ENCODE measurements around the gene TRIM8. TPM values are rescaled to one million over a fixed set of nuclear protein-coding genes. Genes with fewer than 3 reads are reported as not detected.

Gene TRIM8
- total RNA-seq, 1 donor from 2014 or later = 57.5 TPM

- intact Hi-C loops (cut with micrococcal nuclease) = no loop called here
These were observed 12.5 kb upstream of the TRIM8 start for GRCh38 chr10:102631525-102632393.

- intact Hi-C loops (cut with micrococcal nuclease) = no loop called here
These were observed 11.7 kb upstream of the TRIM8 start for GRCh38 chr10:102632394-102633111.

- intact Hi-C loops (cut with micrococcal nuclease) = no loop called here
These were observed 11.0 kb upstream of the TRIM8 start for GRCh38 chr10:102633287-102633686.

- intact Hi-C loops (cut with micrococcal nuclease) = no loop called here
These were observed 10.4 kb upstream of the TRIM8 start for GRCh38 chr10:102633848-102634247.

- intact Hi-C loops (cut with micrococcal nuclease) = no loop called here
These were observed 9.6 kb upstream of the TRIM8 start for GRCh38 chr10:102634686-102635085.

- intact Hi-C loops (cut with micrococcal nuclease) = no loop called here
These were observed 8.9 kb upstream of the TRIM8 start for GRCh38 chr10:102635377-102635776.

- intact Hi-C loops (cut with micrococcal nuclease) = no loop called here
These were observed 4.7 kb upstream of the TRIM8 start for GRCh38 chr10:102639537-102639936.

GRCh38 chr10:102641402-102641801, 2.9 kb upstream of the TRIM8 start:
- intact Hi-C loops (cut with micrococcal nuclease) = loop anchor here (10.0 kb wide), 3 partner anchors 207 to 1287 kb away; partner anchors contain the start of genes BORCS7, BTRC and CUEDC2

GRCh38 chr10:102641880-102642735, 2.2 kb upstream of the TRIM8 start:
- intact Hi-C loops (cut with micrococcal nuclease) = loop anchor here (1.0 to 10.0 kb wide), 13 partner anchors 32 to 1479 kb away; partner anchors contain the start of genes ACTR1A, ARL3, ARMH3 and BORCS7

GRCh38 chr10:102642736-102643335, 1.4 kb upstream of the TRIM8 start:
- intact Hi-C loops (cut with micrococcal nuclease) = loop anchor here (1.0 to 10.0 kb wide), 13 partner anchors 31 to 1478 kb away; partner anchors contain the start of genes ACTR1A, ARL3, ARMH3 and BORCS7

- intact Hi-C loops (cut with micrococcal nuclease) = loop anchor here (2.0 to 10.0 kb wide), 5 partner anchors 209 to 1477 kb away; partner anchors contain the start of genes BORCS7, BTRC, CUEDC2 and OGA
These were observed 778 bp upstream of the TRIM8 start for GRCh38 chr10:102643336-102644065.

GRCh38 chr10:102644646-102645387, 538 bp downstream of the TRIM8 start:
- intact Hi-C loops (cut with micrococcal nuclease) = loop anchor here (2.0 to 10.0 kb wide), 5 partner anchors 210 to 1290 kb away; partner anchors contain the start of genes BORCS7, BTRC, CUEDC2 and NT5C2

GRCh38 chr10:102645388-102645740, 1.1 kb downstream of the TRIM8 start:
- intact Hi-C loops (cut with micrococcal nuclease) = loop anchor here (2.0 to 10.0 kb wide), 5 partner anchors 209 to 1291 kb away; partner anchors contain the start of genes BORCS7, BTRC, CUEDC2 and NT5C2

GRCh38 chr10:102645741-102646609, 1.7 kb downstream of the TRIM8 start:
- intact Hi-C loops (cut with micrococcal nuclease) = loop anchor here (1.0 to 10.0 kb wide), 10 partner anchors 15 to 1291 kb away; partner anchors contain the start of genes ACTR1A, ARL3, BORCS7 and BTRC

- intact Hi-C loops (cut with micrococcal nuclease) = loop anchor here (1.0 to 10.0 kb wide), 9 partner anchors 14 to 1292 kb away; partner anchors contain the start of genes ACTR1A, ARL3, BORCS7 and BTRC
These were observed 2.5 kb downstream of the TRIM8 start for GRCh38 chr10:102646610-102647442.

GRCh38 chr10:102647443-102648268, 3.4 kb downstream of the TRIM8 start:
- intact Hi-C loops (cut with micrococcal nuclease) = loop anchor here (5.0 to 10.0 kb wide), 4 partner anchors 207 to 1293 kb away; partner anchors contain the start of genes BORCS7, BTRC, CUEDC2 and NT5C2

Data from T-helper 1 cell treated with Interleukin-12 subunit alpha and Interleukin-12 subunit beta and Interleukin-4 antibody, amounts not matched to agents 30 ng/mL and 1 ng/mL, for 36 hours (primary cell).